GM23338 (cell line): Measurements from ENCODE around the gene RUVBL1. TPM values are rescaled to one million over a fixed set of nuclear protein-coding genes. Genes with fewer than 3 reads are reported as not detected.

ENCODE experiments used
- ATAC-seq: fragments of 200-7000 bp; cut with Tn5 transposase; 3 replicates; pipeline ENCODE4 v1.9.1; 2020
- DNase-seq: peaks from one replicate; pipeline ENCODE4 v3.0.0-alpha.2; 2015; ENCODE audit warnings: low spot score
- H2AFZ ChIP-seq: fragments of 200-600 bp; sonication (generic); 2 replicates; pipeline ENCODE4 v1.8.0; 2016; ENCODE audit warnings: antibody characterized with exemption, mild to moderate bottlenecking, moderate library complexity
- H3F3A ChIP-seq: fragments of 200-600 bp; sonication (generic); replicated peaks from 2 replicates; pipeline ENCODE4 v1.8.0; 2017; ENCODE audit warnings: antibody characterized with exemption, mixed run types, low read depth
- H3K27ac ChIP-seq: fragments of 200-600 bp; sonication (generic); 2 replicates; pipeline ENCODE4 v1.6.1; 2016; ENCODE audit warnings: low read depth
- H3K27me3 ChIP-seq: fragments of 200-600 bp; sonication (generic); 2 replicates; pipeline ENCODE4 v1.8.0; 2016; ENCODE audit warnings: mild to moderate bottlenecking, mixed run types, moderate library complexity; ENCODE audit not compliant: insufficient read depth
- H3K36me3 ChIP-seq: fragments of 200-600 bp; sonication (generic); 2 replicates; pipeline ENCODE4 v1.8.0; 2016; ENCODE audit warnings: mild to moderate bottlenecking; ENCODE audit not compliant: insufficient read depth
- H3K4me1 ChIP-seq: fragments of 200-600 bp; sonication (generic); 2 replicates; pipeline ENCODE4 v1.8.0; 2016; ENCODE audit warnings: mild to moderate bottlenecking, moderate library complexity; ENCODE audit not compliant: insufficient read depth
- H3K4me2 ChIP-seq: fragments of 200-600 bp; sonication (generic); 2 replicates; pipeline ENCODE4 v1.7.1; 2017; ENCODE audit warnings: mixed run types
- H3K4me3 ChIP-seq: fragments of 200-600 bp; sonication (generic); 2 replicates; pipeline ENCODE4 v1.6.1; 2016; ENCODE audit warnings: mixed run types
- H3K79me2 ChIP-seq: fragments of 200-600 bp; sonication (generic); replicated peaks from 2 replicates; pipeline ENCODE4 v1.8.0; 2017; ENCODE audit warnings: mild to moderate bottlenecking; ENCODE audit not compliant: insufficient read depth
- H3K9me2 ChIP-seq: fragments of 200-600 bp; sonication (generic); 2 replicates; pipeline ENCODE4 v1.8.0; 2017; ENCODE audit not compliant: insufficient read depth
- H4K20me1 ChIP-seq: fragments of 200-600 bp; sonication (generic); replicated peaks from 2 replicates; pipeline ENCODE4 v1.8.0; 2017; ENCODE audit warnings: mild to moderate bottlenecking; ENCODE audit not compliant: insufficient read depth
- H3K27ac Mint-ChIP-seq: 2 replicates; pipeline ENCODE4 v1.8.0; 2020; ENCODE audit warnings: inconsistent platforms, mild to moderate bottlenecking, moderate library complexity, mixed read lengths
- H3K27me3 Mint-ChIP-seq: 3 replicates; pipeline ENCODE4 v1.8.0; 2022; ENCODE audit warnings: low read depth, mild to moderate bottlenecking, moderate library complexity, mixed read lengths, inconsistent platforms; ENCODE audit not compliant: insufficient read depth, poor library complexity
- H3K36me3 Mint-ChIP-seq: 3 replicates; pipeline ENCODE4 v1.8.0; 2021; ENCODE audit warnings: low read depth, mild to moderate bottlenecking, inconsistent platforms, moderate library complexity, mixed read lengths
- H3K4me1 Mint-ChIP-seq: 3 replicates; pipeline ENCODE4 v1.8.0; 2020; ENCODE audit warnings: mild to moderate bottlenecking, inconsistent platforms, mixed read lengths
- H3K4me3 Mint-ChIP-seq: 3 replicates; pipeline ENCODE4 v1.8.0; 2021; ENCODE audit warnings: moderate library complexity, mild to moderate bottlenecking, inconsistent platforms, mixed read lengths
- H3K9me3 Mint-ChIP-seq: 3 replicates; pipeline ENCODE4 v1.8.0; 2020; ENCODE audit warnings: moderate library complexity, mild to moderate bottlenecking, inconsistent platforms, mixed read lengths
- CREB1 ChIP-seq: fragments of 250-450 bp; sonication (Bioruptor Pico); IDR thresholded peaks from 2 replicates; pipeline ENCODE4 v1.5.0; 2020; ENCODE audit warnings: low read depth, mild to moderate bottlenecking, moderate library complexity
- CTCF ChIP-seq, 2 experiments: fragments of 200-600 bp in 1 of 2; sonication (generic) in 1 of 2; conservative IDR thresholded peaks; 2 replicates each; pipeline versions ENCODE4 v1.5.1 to v1.6.1; 2016 to 2017; ENCODE audit warnings: antibody characterized with exemption in 2 of 2, low read depth in 2 of 2, mild to moderate bottlenecking in 2 of 2, moderate library complexity in 1 of 2
- ETS1 ChIP-seq: IDR thresholded peaks from 2 replicates; pipeline ENCODE4 v1.6.1; 2016; ENCODE audit warnings: antibody characterized with exemption
- EZH2 ChIP-seq: fragments of 200-600 bp; sonication (generic); IDR thresholded peaks from one replicate; pipeline ENCODE4 v1.8.0; 2017; ENCODE audit warnings: antibody characterized with exemption, mild to moderate bottlenecking, low read depth; ENCODE audit not compliant: unreplicated experiment
- EZH2phosphoT487 ChIP-seq: fragments of 200-600 bp; sonication (generic); IDR thresholded peaks from one replicate; pipeline ENCODE4 v1.8.1; 2018; ENCODE audit warnings: antibody characterized with exemption; ENCODE audit not compliant: unreplicated experiment
- JUNB ChIP-seq: IDR thresholded peaks from one replicate; pipeline ENCODE4 v1.6.1; 2016; ENCODE audit warnings: antibody characterized with exemption; ENCODE audit not compliant: unreplicated experiment
- NANOG ChIP-seq: IDR thresholded peaks from 2 replicates; pipeline ENCODE4 v1.6.1; 2016; ENCODE audit warnings: antibody characterized with exemption, borderline replicate concordance
- POLR2AphosphoS5 ChIP-seq: IDR thresholded peaks from 2 replicates; pipeline ENCODE4 v1.6.1; 2016; ENCODE audit warnings: antibody characterized with exemption, low read depth
- STAT1 ChIP-seq: IDR thresholded peaks from one replicate; pipeline ENCODE4 v1.6.1; 2016; ENCODE audit warnings: antibody characterized with exemption; ENCODE audit not compliant: unreplicated experiment
- ZNF114 ChIP-seq: fragments of 250-450 bp; sonication (Bioruptor Pico); IDR thresholded peaks from 2 replicates; pipeline ENCODE4 v1.5.0; 2020; ENCODE audit warnings: mild to moderate bottlenecking, moderate library complexity
- ZNF331 ChIP-seq: fragments of 250-450 bp; sonication (Bioruptor Pico); IDR thresholded peaks from 2 replicates; pipeline ENCODE4 v1.5.0; 2020; ENCODE audit warnings: low read depth, mild to moderate bottlenecking, moderate library complexity
- ZNF462 ChIP-seq: fragments of 250-450 bp; sonication (Bioruptor Pico); IDR thresholded peaks from 2 replicates; pipeline ENCODE4 v1.5.0; 2020; ENCODE audit warnings: mild to moderate bottlenecking, moderate library complexity
- polyA plus RNA-seq: library from polyadenylated mRNA; unstranded; fragments of >200 nt; fragmentation: Nextera tagmentation; extraction: Ambion mirVana; gene quantifications from 2 replicates; pipeline ENCODE4 v1.2.1, GENCODE V29; 2016
- total RNA-seq: library from RNA; depleted of rRNA; stranded (reverse); fragments of >200 nt; shearing (Covaris generic); gene quantifications from 2 replicates; pipeline ENCODE4 v1.2.3, GENCODE V29; 2014
- TF ChIP-seq, protein P1 (sequence below): IDR thresholded peaks from one replicate; pipeline ENCODE4 v1.6.1; 2018; ENCODE audit warnings: antibody characterized with exemption; ENCODE audit not compliant: unreplicated experiment

The RUVBL1 gene
- total and polyA plus RNA-seq, 2 experiments from 2014 or later: 133 to 136 TPM

GRCh38 chr3:128063865-128064264, 59.7 kb downstream of the RUVBL1 start:
- H3K4me1 Mint-ChIP-seq: no peaks in the 10 kb centered on the region; the same call in 1 of the 3 replicates
- H3K27me3 Mint-ChIP-seq: peaks cover 4% of the 10 kb centered on the region
- Histone ChIP-seq H3K4me2 (no peak overlapping the region), H2AFZ (no peak overlapping the region), H3F3A (0 out of 2 replicates have a peak, but pooled peaks cover 6% of the 10 kb centered on the region), H3K4me1 (no peaks in the 10 kb centered on the region), H3K4me3 (no peak overlapping the region), H3K27ac (no peak overlapping the region), H4K20me1 (peaks cover 28% of the 10 kb centered on the region), H3K27me3 (no peaks in the 10 kb centered on the region), H3K79me2 (no peaks in the 10 kb centered on the region), H3K9me2 (no peaks in the 10 kb centered on the region), H3K36me3 (peaks cover 80% of the 10 kb centered on the region)
- DNase-seq (no peak), ATAC-seq (no peak)
- no peaks in the 10 kb centered on the region for H3K9me3 Mint-ChIP-seq
- H3K4me3 Mint-ChIP-seq: no peak overlapping the region
- TF ChIP-seq, protein P1, sequence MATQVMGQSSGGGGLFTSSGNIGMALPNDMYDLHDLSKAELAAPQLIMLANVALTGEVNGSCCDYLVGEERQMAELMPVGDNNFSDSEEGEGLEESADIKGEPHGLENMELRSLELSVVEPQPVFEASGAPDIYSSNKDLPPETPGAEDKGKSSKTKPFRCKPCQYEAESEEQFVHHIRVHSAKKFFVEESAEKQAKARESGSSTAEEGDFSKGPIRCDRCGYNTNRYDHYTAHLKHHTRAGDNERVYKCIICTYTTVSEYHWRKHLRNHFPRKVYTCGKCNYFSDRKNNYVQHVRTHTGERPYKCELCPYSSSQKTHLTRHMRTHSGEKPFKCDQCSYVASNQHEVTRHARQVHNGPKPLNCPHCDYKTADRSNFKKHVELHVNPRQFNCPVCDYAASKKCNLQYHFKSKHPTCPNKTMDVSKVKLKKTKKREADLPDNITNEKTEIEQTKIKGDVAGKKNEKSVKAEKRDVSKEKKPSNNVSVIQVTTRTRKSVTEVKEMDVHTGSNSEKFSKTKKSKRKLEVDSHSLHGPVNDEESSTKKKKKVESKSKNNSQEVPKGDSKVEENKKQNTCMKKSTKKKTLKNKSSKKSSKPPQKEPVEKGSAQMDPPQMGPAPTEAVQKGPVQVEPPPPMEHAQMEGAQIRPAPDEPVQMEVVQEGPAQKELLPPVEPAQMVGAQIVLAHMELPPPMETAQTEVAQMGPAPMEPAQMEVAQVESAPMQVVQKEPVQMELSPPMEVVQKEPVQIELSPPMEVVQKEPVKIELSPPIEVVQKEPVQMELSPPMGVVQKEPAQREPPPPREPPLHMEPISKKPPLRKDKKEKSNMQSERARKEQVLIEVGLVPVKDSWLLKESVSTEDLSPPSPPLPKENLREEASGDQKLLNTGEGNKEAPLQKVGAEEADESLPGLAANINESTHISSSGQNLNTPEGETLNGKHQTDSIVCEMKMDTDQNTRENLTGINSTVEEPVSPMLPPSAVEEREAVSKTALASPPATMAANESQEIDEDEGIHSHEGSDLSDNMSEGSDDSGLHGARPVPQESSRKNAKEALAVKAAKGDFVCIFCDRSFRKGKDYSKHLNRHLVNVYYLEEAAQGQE: no peak
- TF ChIP-seq JUNB: no peak
- no peak for TF ChIP-seq NANOG
- TF ChIP-seq ZNF462: no peak
- TF ChIP-seq STAT1: no peak
- no peak for TF ChIP-seq EZH2phosphoT487
- no peak for TF ChIP-seq EZH2
- TF ChIP-seq ZNF114 (CRISPR knock-in tag): no peak
- no peak for TF ChIP-seq ETS1
- TF ChIP-seq POLR2AphosphoS5: no peak
- no peak for TF ChIP-seq CREB1 (CRISPR knock-in tag)
- TF ChIP-seq ZNF331 (CRISPR knock-in tag): no peak
- no peak for TF ChIP-seq CTCF (conservative IDR thresholded peaks at IDR 0.05; ENCODE audit: low read depth in 2 of 2)
- peaks cover 99% of the 10 kb centered on the region for H3K36me3 Mint-ChIP-seq
- no peak overlapping the region for H3K27ac Mint-ChIP-seq
